HG02759 (cell line): ENCODE results near the gene CNTN2.

Experiments
- ATAC-seq: cut with Tn5 transposase; IDR thresholded peaks from one replicate; pipeline ENCODE4 v1.9.1; 2021; ENCODE audit warnings: mild to moderate bottlenecking, moderate library complexity; ENCODE audit not compliant: unreplicated experiment

Gene CNTN2

GRCh38 chr1:205071801-205072200 is 28.8 kb downstream of the CNTN2 start:
- no peak for ATAC-seq

- ATAC-seq, result no peak
Observed at GRCh38 chr1:205072286-205072685, 29.3 kb downstream of the CNTN2 start.

- no peak for ATAC-seq
Observed at GRCh38 chr1:205072881-205073280, 29.9 kb downstream of the CNTN2 start.

GRCh38 chr1:205073511-205073910 is 30.5 kb downstream of the CNTN2 start:
- no peak for ATAC-seq

- no peak for ATAC-seq
Observed at GRCh38 chr1:205074084-205074483, 31.1 kb downstream of the CNTN2 start.

- ATAC-seq, result no peak
Observed at GRCh38 chr1:205074513-205074912, 31.5 kb downstream of the CNTN2 start.

- no peak for ATAC-seq
Observed at GRCh38 chr1:205075642-205076155, 32.7 kb downstream of the CNTN2 start.

GRCh38 chr1:205076245-205076761 is 33.3 kb downstream of the CNTN2 start:
- no peak for ATAC-seq

- ATAC-seq, result no peak
Observed at GRCh38 chr1:205077158-205077933, 34.3 kb downstream of the CNTN2 start.

GRCh38 chr1:205077934-205078311 is 34.9 kb downstream of the CNTN2 start:
- ATAC-seq, result no peak

- no peak for ATAC-seq
Observed at GRCh38 chr1:205082431-205082830, 39.4 kb downstream of the CNTN2 start.

GRCh38 chr1:205084360-205084759 is 41.3 kb downstream of the CNTN2 start, which contains the start of gene TMEM81:
Gene TMEM81, minus strand, starts transcription at chr1:205084460. Its CDS starts 140 bp downstream, at chr1:205084320.
- no peak for ATAC-seq

GRCh38 chr1:205088341-205088740 is 45.3 kb downstream of the CNTN2 start:
- no peak for ATAC-seq

- ATAC-seq, result no peak
Observed at GRCh38 chr1:205091043-205091740, 48.2 kb downstream of the CNTN2 start.

- no peak for ATAC-seq
Observed at GRCh38 chr1:205095422-205095821, 52.4 kb downstream of the CNTN2 start.

- no peak for ATAC-seq
Observed at GRCh38 chr1:205098242-205098641, 55.2 kb downstream of the CNTN2 start.

- no peak for ATAC-seq
Observed at GRCh38 chr1:205102404-205102803, 59.4 kb downstream of the CNTN2 start.

GRCh38 chr1:205107327-205107726 is 64.3 kb downstream of the CNTN2 start:
- ATAC-seq, result no peak

GRCh38 chr1:205108464-205108863 is 65.5 kb downstream of the CNTN2 start:
- ATAC-seq, result no peak

- ATAC-seq, result no peak
Observed at GRCh38 chr1:205109269-205109668, 66.3 kb downstream of the CNTN2 start.

- ATAC-seq, result no peak
Observed at GRCh38 chr1:205109711-205110110, 66.7 kb downstream of the CNTN2 start.

- ATAC-seq, result no peak
Observed at GRCh38 chr1:205111354-205111753, 68.3 kb downstream of the CNTN2 start.
